Astrocyte of the spinal cord (primary cell): Measurements from ENCODE around the gene PRSS50.

Source experiments
- DNase-seq: peaks from one replicate; pipeline ENCODE4 v3.0.0; 2011; ENCODE audit warnings: low read depth, low spot score
- H3K4me3 ChIP-seq: 2 replicates; pipeline ENCODE4 v1.5.1; 2011; ENCODE audit warnings: low read depth, mild to moderate bottlenecking, low read length, moderate library complexity
- CTCF ChIP-seq: IDR thresholded peaks from 2 replicates; pipeline ENCODE4 v1.5.1; 2012; ENCODE audit warnings: low read depth, mild to moderate bottlenecking, low read length, inconsistent platforms
- in situ Hi-C: cut with HindIII; loops from 2 replicates; pipeline ENCODE4 v1.10.0; 2017; ENCODE audit warnings: low sequenced_read_pairs

The PRSS50 gene

GRCh38 chr3:46670000-46670890, 47.4 kb downstream of the PRSS50 start:
- in situ Hi-C loops, result no loop called here
- DNase-seq, result no peak
- TF ChIP-seq CTCF, result no peak
- no peak overlapping the region for H3K4me3 ChIP-seq

- no peak overlapping the region for H3K4me3 ChIP-seq
- no peak for TF ChIP-seq CTCF
- in situ Hi-C loops, result no loop called here
- DNase-seq, result no peak
Measured at GRCh38 chr3:46669191-46669999, 48.3 kb downstream of the PRSS50 start.

GRCh38 chr3:46668591-46668990, 49.1 kb downstream of the PRSS50 start:
- no peak for DNase-seq
- H3K4me3 ChIP-seq, result no peak overlapping the region
- in situ Hi-C loops, result no loop called here
- TF ChIP-seq CTCF, result no peak

GRCh38 chr3:46668116-46668515, 49.6 kb downstream of the PRSS50 start:
- no peak for DNase-seq
- in situ Hi-C loops, result no loop called here
- no peak for TF ChIP-seq CTCF

GRCh38 chr3:46667657-46668056, 50.0 kb downstream of the PRSS50 start:
- no peak for TF ChIP-seq CTCF
- no peak for DNase-seq
- no peak overlapping the region for H3K4me3 ChIP-seq
- in situ Hi-C loops, result no loop called here

More at GRCh38 chr3:46668116-46668515, 49.6 kb downstream of the PRSS50 start:
- H3K4me3 ChIP-seq, result no peak overlapping the region

- H3K4me3 ChIP-seq, result no peak overlapping the region
- no peak for DNase-seq
- in situ Hi-C loops, result no loop called here
- TF ChIP-seq CTCF, result no peak
Measured at GRCh38 chr3:46667061-46667621, 50.5 kb downstream of the PRSS50 start.
